GM12878 (cell line): ENCODE measurements around the gene IFT122. TPM values are rescaled to one million over a fixed set of nuclear protein-coding genes. Genes with fewer than 3 reads are reported as not detected.

Experiments
- ASH2L ChIP-seq: fragments of 300-600, 200-600 bp; sonication (generic); IDR thresholded peaks from 2 replicates; pipeline ENCODE4 v1.6.1; 2017; ENCODE audit warnings: low read depth, mild to moderate bottlenecking, borderline replicate concordance
- BCL11A ChIP-seq: IDR thresholded peaks from 2 replicates; pipeline ENCODE4 v1.6.1; 2011; ENCODE audit warnings: low read depth, low read length
- CEBPB ChIP-seq, 2 experiments: fragments of 150-350 bp in 1 of 2; IDR thresholded peaks; 2 replicates each; pipeline ENCODE4 v1.6.1; 2012 to 2014; ENCODE audit warnings: low read depth in 2 of 2, low read length in 2 of 2, borderline replicate concordance in 1 of 2, inconsistent platforms in 1 of 2
- CREB1 ChIP-seq: IDR thresholded peaks from 2 replicates; pipeline ENCODE4 v1.6.1; 2012; ENCODE audit warnings: low read depth, mild to moderate bottlenecking, inconsistent platforms
- HDAC2 ChIP-seq: fragments of 200-600 bp; sonication (generic); IDR thresholded peaks from 2 replicates; pipeline ENCODE4 v1.6.1; 2017
- KLF5 ChIP-seq: fragments of 450-650 bp; IDR thresholded peaks from 2 replicates; pipeline ENCODE4 v1.6.1; 2014; ENCODE audit warnings: mild to moderate bottlenecking; ENCODE audit not compliant: partially characterized antibody
- MYC ChIP-seq: IDR thresholded peaks from 2 replicates; pipeline ENCODE4 v1.6.1; 2011; ENCODE audit warnings: mild to moderate bottlenecking, low read length, moderate library complexity, inconsistent platforms; ENCODE audit not compliant: insufficient read depth, insufficient replicate concordance, insufficient read length, severe bottlenecking
- NR2C2 ChIP-seq: IDR thresholded peaks from 2 replicates; pipeline ENCODE4 v1.6.1; 2011; ENCODE audit warnings: borderline replicate concordance, low read depth; ENCODE audit not compliant: control insufficient read depth, insufficient read length
- POU2F2 ChIP-seq: IDR thresholded peaks from 3 replicates; pipeline ENCODE4 v1.6.1; 2011; ENCODE audit warnings: low read depth, mild to moderate bottlenecking, low read length, borderline replicate concordance
- RB1 ChIP-seq: fragments of 450-650 bp; formaldehyde crosslinking; IDR thresholded peaks from 2 replicates; pipeline ENCODE4 v1.6.1; 2017; ENCODE audit warnings: mild to moderate bottlenecking, borderline replicate concordance
- RCOR1 ChIP-seq: conservative IDR thresholded peaks from 2 replicates; pipeline ENCODE4 v1.6.1; 2012; ENCODE audit warnings: low read depth, low read length, improper control_type of control experiment
- SREBF1 ChIP-seq: IDR thresholded peaks from 2 replicates; pipeline ENCODE4 v1.6.1; 2012; ENCODE audit warnings: mild to moderate bottlenecking, low read length
- SRF ChIP-seq, 2 experiments: IDR thresholded peaks; 2 replicates each; pipeline ENCODE4 v1.6.1; 2011; ENCODE audit warnings: low read depth in 2 of 2, low read length in 2 of 2, mild to moderate bottlenecking in 1 of 2, moderate library complexity in 1 of 2
- TCF3 ChIP-seq: IDR thresholded peaks from 2 replicates; pipeline ENCODE4 v1.6.1; 2012; ENCODE audit warnings: low read depth, mild to moderate bottlenecking, low read length, borderline replicate concordance; ENCODE audit not compliant: insufficient read depth
- ZBTB11 ChIP-seq: fragments of 450-650 bp; formaldehyde crosslinking; IDR thresholded peaks from 2 replicates; pipeline ENCODE4 v1.5.0; 2022; ENCODE audit warnings: mild to moderate bottlenecking, missing genetic modification characterization
- ZNF207 ChIP-seq: fragments of 450-650 bp; IDR thresholded peaks from 2 replicates; pipeline ENCODE4 v1.6.1; 2014; ENCODE audit warnings: antibody characterized with exemption, mild to moderate bottlenecking, borderline replicate concordance
- ZNF217 ChIP-seq: fragments of 450-650 bp; IDR thresholded peaks from 2 replicates; pipeline ENCODE4 v1.6.1; 2017; ENCODE audit warnings: antibody characterized with exemption, mild to moderate bottlenecking
- ZNF24 ChIP-seq: fragments of 450-650 bp; IDR thresholded peaks from 2 replicates; pipeline ENCODE4 v1.6.1; 2017; ENCODE audit warnings: antibody characterized with exemption, mild to moderate bottlenecking
- polyA plus RNA-seq, 11 experiments: library from polyadenylated mRNA; depleted of rRNA in 4 of 11; unstranded in 6 of 11; stranded (reverse) in 5 of 11; fragments of >200 nt; fragmentation: Nextera tagmentation in 4 of 11; fragmentation: Illumina TruSeq in 1 of 11; extraction: Ambion mirVana in 4 of 11; extraction: Trizol in 1 of 11; gene quantifications; 1 replicate in 1 of 11; 2 replicates in 10 of 11; pipeline versions ENCODE4 v1.2.1 to v1.2.3, GENCODE V29; 2011 to 2016; ENCODE audit warnings: inconsistent platforms in 2 of 11, missing spikeins in 2 of 11, low read depth in 1 of 11
- total RNA-seq, 4 experiments: library from RNA; depleted of rRNA in 3 of 4; stranded (reverse); fragments of >200 nt in 3 of 4; fragmentation: Illumina TruSeq in 1 of 4; extraction: Trizol in 1 of 4; gene quantifications; 2 replicates each; pipeline versions ENCODE4 v1.2.1 to v1.2.3, GENCODE V29; 2013 to 2021
- TF ChIP-seq, protein P1 (sequence below): IDR thresholded peaks from 2 replicates; pipeline ENCODE4 v1.6.1; 2011; ENCODE audit warnings: low read depth, mild to moderate bottlenecking, low read length, moderate library complexity, borderline replicate concordance; ENCODE audit errors: extremely low read depth
- TF ChIP-seq, protein P2 (sequence below): IDR thresholded peaks from 2 replicates; pipeline ENCODE4 v1.6.1; 2012; ENCODE audit warnings: low read length, inconsistent platforms
- TF ChIP-seq, protein P3 (sequence below): IDR thresholded peaks from 2 replicates; pipeline ENCODE4 v1.6.1; 2012; ENCODE audit warnings: low read depth, low read length, improper control_type of control experiment
- TF ChIP-seq, protein P4 (sequence below): IDR thresholded peaks from 2 replicates; pipeline ENCODE4 v1.6.1; 2012; ENCODE audit warnings: low read depth, low read length, improper control_type of control experiment

IFT122 gene
- total and polyA plus RNA-seq, 10 of the 15 experiments (the other 5 are each of a cell fraction or from before 2014, with no cell fraction given): 1.8 to 19.2 (median 8.4) TPM

DNA sequence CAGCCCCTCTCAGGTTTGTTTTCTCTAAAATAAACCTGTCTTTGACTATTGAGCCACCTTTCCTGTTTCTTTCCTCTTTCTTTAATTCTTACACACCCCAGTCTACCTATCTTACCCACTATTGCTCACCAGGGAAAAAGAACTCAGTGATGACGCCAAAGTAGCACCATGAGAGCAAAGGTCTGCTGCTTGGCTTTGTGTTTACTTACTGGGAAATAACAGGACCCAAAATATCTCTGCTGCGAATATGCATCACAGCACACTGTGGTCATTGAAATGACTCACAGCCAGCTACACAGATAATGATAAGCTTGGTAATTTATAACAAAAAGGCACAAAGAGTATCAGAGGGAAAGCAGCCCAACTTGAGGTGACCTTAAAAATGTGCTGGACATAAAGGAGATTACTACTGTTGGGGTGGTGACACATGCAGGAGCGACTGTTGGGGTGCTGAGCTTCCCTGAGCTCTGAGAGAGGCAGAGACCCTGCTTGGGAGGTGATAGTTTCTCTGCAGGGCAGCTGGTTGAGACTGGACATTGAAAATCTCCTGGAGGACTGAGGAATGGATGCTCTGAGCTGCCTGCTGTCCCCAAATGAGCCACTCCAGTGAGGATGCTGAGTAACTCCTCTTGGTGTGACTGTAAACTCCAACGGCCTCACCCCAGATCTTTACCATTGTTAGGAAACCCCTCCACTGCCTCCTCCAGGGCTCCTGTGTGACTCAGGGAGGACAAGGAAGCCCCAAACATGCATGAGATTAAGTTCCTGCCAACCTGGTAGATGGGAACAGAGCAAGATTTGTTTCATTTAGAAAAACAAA lies 26.1 kb upstream of the IFT122 start (continued):
- no peak for TF ChIP-seq SRF (IDR thresholded peaks at IDR 0.05; ENCODE audit: low read depth in 2 of 2, low read length in 2 of 2)
- TF ChIP-seq, protein P1, sequence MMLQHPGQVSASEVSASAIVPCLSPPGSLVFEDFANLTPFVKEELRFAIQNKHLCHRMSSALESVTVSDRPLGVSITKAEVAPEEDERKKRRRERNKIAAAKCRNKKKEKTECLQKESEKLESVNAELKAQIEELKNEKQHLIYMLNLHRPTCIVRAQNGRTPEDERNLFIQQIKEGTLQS: no peak
- TF ChIP-seq CREB1: peak; percentile 85
- no peak for TF ChIP-seq TCF3
- 0 out of 2 replicates have a peak, but pooled peaks have one; percentile 49 for TF ChIP-seq ZNF217
- TF ChIP-seq, protein P2, sequence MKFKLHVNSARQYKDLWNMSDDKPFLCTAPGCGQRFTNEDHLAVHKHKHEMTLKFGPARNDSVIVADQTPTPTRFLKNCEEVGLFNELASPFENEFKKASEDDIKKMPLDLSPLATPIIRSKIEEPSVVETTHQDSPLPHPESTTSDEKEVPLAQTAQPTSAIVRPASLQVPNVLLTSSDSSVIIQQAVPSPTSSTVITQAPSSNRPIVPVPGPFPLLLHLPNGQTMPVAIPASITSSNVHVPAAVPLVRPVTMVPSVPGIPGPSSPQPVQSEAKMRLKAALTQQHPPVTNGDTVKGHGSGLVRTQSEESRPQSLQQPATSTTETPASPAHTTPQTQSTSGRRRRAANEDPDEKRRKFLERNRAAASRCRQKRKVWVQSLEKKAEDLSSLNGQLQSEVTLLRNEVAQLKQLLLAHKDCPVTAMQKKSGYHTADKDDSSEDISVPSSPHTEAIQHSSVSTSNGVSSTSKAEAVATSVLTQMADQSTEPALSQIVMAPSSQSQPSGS: peak; percentile 57; the same call in 1 of the 2 replicates
- TF ChIP-seq MYC: no peak
- no peak for TF ChIP-seq ZNF24
- TF ChIP-seq RCOR1: no peak
- TF ChIP-seq ASH2L: no peak
- TF ChIP-seq HDAC2: no peak
- no peak for TF ChIP-seq KLF5
- TF ChIP-seq, protein P3, sequence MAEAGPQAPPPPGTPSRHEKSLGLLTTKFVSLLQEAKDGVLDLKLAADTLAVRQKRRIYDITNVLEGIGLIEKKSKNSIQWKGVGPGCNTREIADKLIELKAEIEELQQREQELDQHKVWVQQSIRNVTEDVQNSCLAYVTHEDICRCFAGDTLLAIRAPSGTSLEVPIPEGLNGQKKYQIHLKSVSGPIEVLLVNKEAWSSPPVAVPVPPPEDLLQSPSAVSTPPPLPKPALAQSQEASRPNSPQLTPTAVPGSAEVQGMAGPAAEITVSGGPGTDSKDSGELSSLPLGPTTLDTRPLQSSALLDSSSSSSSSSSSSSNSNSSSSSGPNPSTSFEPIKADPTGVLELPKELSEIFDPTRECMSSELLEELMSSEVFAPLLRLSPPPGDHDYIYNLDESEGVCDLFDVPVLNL: no peak
- no peak for TF ChIP-seq SREBF1
- TF ChIP-seq BCL11A: peak; percentile 68
- TF ChIP-seq ZNF207: no peak
- peak; percentile 44; the same call in 1 of the 3 replicates for TF ChIP-seq POU2F2
- TF ChIP-seq ZBTB11: no peak
- no peak for TF ChIP-seq NR2C2
- no peak for TF ChIP-seq CEBPB (IDR thresholded peaks at IDR 0.05; ENCODE audit: borderline replicate concordance in 1 of 2, low read depth in 2 of 2, low read length in 2 of 2)
- TF ChIP-seq, protein P4, sequence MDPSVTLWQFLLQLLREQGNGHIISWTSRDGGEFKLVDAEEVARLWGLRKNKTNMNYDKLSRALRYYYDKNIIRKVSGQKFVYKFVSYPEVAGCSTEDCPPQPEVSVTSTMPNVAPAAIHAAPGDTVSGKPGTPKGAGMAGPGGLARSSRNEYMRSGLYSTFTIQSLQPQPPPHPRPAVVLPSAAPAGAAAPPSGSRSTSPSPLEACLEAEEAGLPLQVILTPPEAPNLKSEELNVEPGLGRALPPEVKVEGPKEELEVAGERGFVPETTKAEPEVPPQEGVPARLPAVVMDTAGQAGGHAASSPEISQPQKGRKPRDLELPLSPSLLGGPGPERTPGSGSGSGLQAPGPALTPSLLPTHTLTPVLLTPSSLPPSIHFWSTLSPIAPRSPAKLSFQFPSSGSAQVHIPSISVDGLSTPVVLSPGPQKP: no peak
- TF ChIP-seq RB1: no peak
